Calu3 (cell line): Measurements from ENCODE around the gene RRP1B. TPM values are rescaled to one million over a fixed set of nuclear protein-coding genes. Genes with fewer than 3 reads are reported as not detected.
A peak's percentile ranks its signal among the peaks of the same experiment; 100 is the strongest.

ENCODE experiments used
- BruUV-seq: library from RNA; stranded (reverse); fragments of 400-500 nt; replicated peaks from 2 replicates; lab custom pipeline; 2021; lab: Mats Ljungman, UMichigan
- CTCF ChIA-PET: fragments of 300-600 bp; sonication (Branson Sonifier 250); formaldehyde crosslinking; loops from one replicate; lab custom pipeline; 2022; ENCODE audit warnings: antibody characterized with exemption; lab: Charles Lee
- DNase-seq: peaks from one replicate; pipeline ENCODE4 v3.0.0; 2022
- H3K27ac Mint-ChIP-seq: one replicate; pipeline ENCODE4 v1.8.0; 2022; ENCODE audit warnings: mixed read lengths; ENCODE audit not compliant: unreplicated experiment
- H3K27me3 Mint-ChIP-seq: one replicate; pipeline ENCODE4 v1.8.0; 2022; ENCODE audit warnings: mixed read lengths; ENCODE audit not compliant: unreplicated experiment
- H3K36me3 Mint-ChIP-seq: one replicate; pipeline ENCODE4 v1.8.0; 2022; ENCODE audit warnings: mild to moderate bottlenecking, moderate library complexity, mixed read lengths; ENCODE audit not compliant: insufficient read depth, unreplicated experiment
- H3K4me1 Mint-ChIP-seq: one replicate; pipeline ENCODE4 v1.8.0; 2022; ENCODE audit warnings: mild to moderate bottlenecking, low read depth, mixed read lengths; ENCODE audit not compliant: unreplicated experiment
- H3K4me3 Mint-ChIP-seq: one replicate; pipeline ENCODE4 v1.8.0; 2022; ENCODE audit warnings: mild to moderate bottlenecking, low read depth, moderate library complexity, mixed read lengths; ENCODE audit not compliant: unreplicated experiment
- H3K9me3 Mint-ChIP-seq: one replicate; pipeline ENCODE4 v1.8.0; 2022; ENCODE audit warnings: low read depth, mixed read lengths; ENCODE audit not compliant: unreplicated experiment
- CTCF ChIP-seq: fragments of 200-600 bp; IDR thresholded peaks from one replicate; pipeline ENCODE4 v1.8.0; 2022; ENCODE audit warnings: antibody characterized with exemption; ENCODE audit not compliant: unreplicated experiment
- intact Hi-C: fragments of 100-400 bp; cut with micrococcal nuclease; formaldehyde crosslinking; loops from one replicate; pipeline ENCODE4 v1.10.0; 2022; ENCODE audit not compliant: unreplicated experiment
- total RNA-seq: library from RNA; stranded (reverse); gene quantifications from 2 replicates; pipeline ENCODE4 v1.2.3, GENCODE V29; 2022

The RRP1B gene
- total RNA-seq, 1 experiment from 2014 or later, result 26.0 TPM

GRCh38 chr21:43686811-43687565 lies 27.6 kb downstream of the RRP1B start:
- no peak overlapping the region for H3K4me3 Mint-ChIP-seq
- CTCF ChIA-PET, result no interaction called here
- no peak for DNase-seq

GRCh38 chr21:43687566-43688399 lies 28.4 kb downstream of the RRP1B start:
- H3K27ac Mint-ChIP-seq, result no peak overlapping the region
- DNase-seq, result no peak
- no peaks in the 10 kb centered on the region for H3K27me3 Mint-ChIP-seq
- H3K4me3 Mint-ChIP-seq, result no peak overlapping the region
- CTCF ChIA-PET, result no interaction called here
- no peaks in the 10 kb centered on the region for H3K4me1 Mint-ChIP-seq
- peaks cover 33% of the 10 kb centered on the region for H3K36me3 Mint-ChIP-seq
- BruUV-seq, result TSS peak; percentile 70
- intact Hi-C loops, result no loop called here
- TF ChIP-seq CTCF, result no peak
- no peaks in the 10 kb centered on the region for H3K9me3 Mint-ChIP-seq

More at GRCh38 chr21:43686811-43687565, 27.6 kb downstream of the RRP1B start:
- no peaks in the 10 kb centered on the region for H3K27me3 Mint-ChIP-seq
- peaks cover 41% of the 10 kb centered on the region for H3K36me3 Mint-ChIP-seq
- H3K27ac Mint-ChIP-seq, result no peak overlapping the region
- no TSS peak for BruUV-seq
- intact Hi-C loops, result no loop called here
- H3K9me3 Mint-ChIP-seq, result no peaks in the 10 kb centered on the region
- TF ChIP-seq CTCF, result no peak
- no peaks in the 10 kb centered on the region for H3K4me1 Mint-ChIP-seq

GRCh38 chr21:43688906-43689305 lies 29.5 kb downstream of the RRP1B start:
- CTCF ChIA-PET, result no interaction called here
- Mint-ChIP-seq H3K4me3 (no peak overlapping the region), H3K9me3 (no peaks in the 10 kb centered on the region), H3K36me3 (peaks cover 30% of the 10 kb centered on the region), H3K27me3 (no peaks in the 10 kb centered on the region), H3K27ac (no peak overlapping the region), H3K4me1 (no peaks in the 10 kb centered on the region)
- TF ChIP-seq CTCF, result no peak
- intact Hi-C loops, result no loop called here
- no TSS peak for BruUV-seq
- DNase-seq, result no peak

- Mint-ChIP-seq H3K4me3 (no peak overlapping the region), H3K27ac (no peak overlapping the region), H3K27me3 (no peaks in the 10 kb centered on the region), H3K9me3 (no peaks in the 10 kb centered on the region), H3K36me3 (peaks cover 30% of the 10 kb centered on the region), H3K4me1 (no peaks in the 10 kb centered on the region)
- intact Hi-C loops, result no loop called here
- DNase-seq, result no peak
- BruUV-seq, result no TSS peak
- TF ChIP-seq CTCF, result no peak
- CTCF ChIA-PET, result no interaction called here
Measured at GRCh38 chr21:43689556-43690337, 30.4 kb downstream of the RRP1B start.
